ENCODE results near the gene PEAR1. TPM values are rescaled to one million over a fixed set of nuclear protein-coding genes. Genes with fewer than 3 reads are reported as not detected.

Gene PEAR1
- total RNA-seq, 1 experiment from 2014 or later = 0.39 TPM

DNA sequence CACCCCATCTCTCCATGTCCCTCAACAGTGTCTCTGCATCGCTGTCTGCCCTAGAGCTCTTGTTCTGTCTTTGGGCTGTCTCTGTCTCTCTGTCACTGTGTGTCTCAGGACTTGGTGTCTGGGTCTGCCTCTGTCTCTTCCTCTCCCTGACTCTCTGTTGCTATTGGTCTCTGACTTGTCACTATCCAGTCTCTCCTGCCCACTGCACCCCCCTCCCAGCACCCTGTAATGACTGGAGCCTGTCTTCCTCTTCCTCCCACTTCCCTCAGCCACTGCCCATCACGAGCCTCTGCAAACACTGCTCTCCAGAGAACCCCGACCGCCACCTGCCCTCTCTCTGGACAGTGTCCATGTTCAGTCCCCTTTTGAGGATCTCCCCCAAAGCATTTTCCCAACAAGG is 12.1 kb downstream of the PEAR1 start:
- no peaks in the 10 kb centered on the region for H3K4me1 ChIP-seq (ENCODE audit: insufficient read depth, low read length)
- H3K27me3 ChIP-seq (ENCODE audit: insufficient read depth, low read length) = no peaks in the 10 kb centered on the region; the same call in 1 of the 2 replicates
- no peaks in the 10 kb centered on the region for H3K23me2 ChIP-seq (ENCODE audit: insufficient read length, low read depth, low read length, poor library complexity, severe bottlenecking)
- TF ChIP-seq, protein P1, sequence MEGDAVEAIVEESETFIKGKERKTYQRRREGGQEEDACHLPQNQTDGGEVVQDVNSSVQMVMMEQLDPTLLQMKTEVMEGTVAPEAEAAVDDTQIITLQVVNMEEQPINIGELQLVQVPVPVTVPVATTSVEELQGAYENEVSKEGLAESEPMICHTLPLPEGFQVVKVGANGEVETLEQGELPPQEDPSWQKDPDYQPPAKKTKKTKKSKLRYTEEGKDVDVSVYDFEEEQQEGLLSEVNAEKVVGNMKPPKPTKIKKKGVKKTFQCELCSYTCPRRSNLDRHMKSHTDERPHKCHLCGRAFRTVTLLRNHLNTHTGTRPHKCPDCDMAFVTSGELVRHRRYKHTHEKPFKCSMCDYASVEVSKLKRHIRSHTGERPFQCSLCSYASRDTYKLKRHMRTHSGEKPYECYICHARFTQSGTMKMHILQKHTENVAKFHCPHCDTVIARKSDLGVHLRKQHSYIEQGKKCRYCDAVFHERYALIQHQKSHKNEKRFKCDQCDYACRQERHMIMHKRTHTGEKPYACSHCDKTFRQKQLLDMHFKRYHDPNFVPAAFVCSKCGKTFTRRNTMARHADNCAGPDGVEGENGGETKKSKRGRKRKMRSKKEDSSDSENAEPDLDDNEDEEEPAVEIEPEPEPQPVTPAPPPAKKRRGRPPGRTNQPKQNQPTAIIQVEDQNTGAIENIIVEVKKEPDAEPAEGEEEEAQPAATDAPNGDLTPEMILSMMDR (conservative IDR thresholded peaks at IDR 0.05) = no peak
- H3K9me3 Mint-ChIP-seq = no peaks in the 10 kb centered on the region
- H3K4me2 ChIP-seq (ENCODE audit: insufficient read depth, insufficient read length, low read length) = no peak overlapping the region
- H2BK5ac ChIP-seq (ENCODE audit: insufficient read length, low read length) = no peak overlapping the region
- no peak overlapping the region for H4K5ac ChIP-seq (ENCODE audit: insufficient read length, low read depth, low read length)
- H3K9ac ChIP-seq (ENCODE audit: extremely low read depth, insufficient read length, low read length) = no peak overlapping the region
- H3K9me3 ChIP-seq (ENCODE audit: control insufficient read depth, low read depth, low read length) = no peaks in the 10 kb centered on the region
- H2BK12ac ChIP-seq (ENCODE audit: insufficient read length, low read depth, low read length) = no peak overlapping the region
- H2AK5ac ChIP-seq (ENCODE audit: insufficient read length, low read length) = no peak overlapping the region
- peaks cover 22% of the 10 kb centered on the region for H3K27me3 Mint-ChIP-seq (ENCODE audit: low read depth)
- H3K23ac ChIP-seq (ENCODE audit: insufficient read length, low read depth, low read length) = no peak overlapping the region
- H3K4ac ChIP-seq (ENCODE audit: low read depth, low read length) = no peak overlapping the region
- H2BK20ac ChIP-seq (ENCODE audit: low read depth, low read length, poor library complexity, severe bottlenecking) = no peak overlapping the region
- no peak overlapping the region for H3K4me3 Mint-ChIP-seq
- H4K91ac ChIP-seq (ENCODE audit: insufficient read length, low read depth, low read length) = no peak overlapping the region
- no CpG with 5 or more reads among the region's 4 CpGs for WGBS (ENCODE audit: extremely low coverage, insufficient read length, low lambda C conversion rate)
- no peak overlapping the region for H2BK15ac ChIP-seq (ENCODE audit: low read depth, low read length)
- H3K4me1 Mint-ChIP-seq = peaks cover 2 to 14% of the 10 kb centered on the region in 2 experiments
- no peaks in the 10 kb centered on the region for H3K79me2 ChIP-seq (ENCODE audit: insufficient read depth, low read length)
- DNase-seq = no peak
- H3K27ac ChIP-seq (ENCODE audit: insufficient read length, low read depth, low read length) = no peak overlapping the region
- no peak overlapping the region for H4K8ac ChIP-seq (replicated peaks; ENCODE audit: insufficient read length, low read depth, low read length)
- H2BK120ac ChIP-seq (ENCODE audit: low read depth, low read length, poor library complexity, severe bottlenecking) = no peak overlapping the region
- H3K18ac ChIP-seq (ENCODE audit: insufficient read length, low read depth, low read length) = no peak overlapping the region
- H3K27ac Mint-ChIP-seq = no peak overlapping the region
- H3K56ac ChIP-seq (ENCODE audit: insufficient read length, low read depth, low read length) = no peak overlapping the region
- H3K36me3 Mint-ChIP-seq (ENCODE audit: insufficient read depth in 1 of 3, low read depth in 3 of 3) = no peaks in the 10 kb centered on the region
- H3T11ph ChIP-seq (ENCODE audit: low read length) = no peak overlapping the region
- no peaks in the 10 kb centered on the region for H4K20me1 ChIP-seq (ENCODE audit: control insufficient read depth, insufficient read depth, insufficient read length)
- no peak overlapping the region for H3K14ac ChIP-seq (ENCODE audit: insufficient read depth, low read length)
- no peak overlapping the region for H2AFZ ChIP-seq (ENCODE audit: low read length)
- no peaks in the 10 kb centered on the region for H3K79me1 ChIP-seq (ENCODE audit: insufficient read depth, low read depth, low read length, poor library complexity, severe bottlenecking)
